Prostate gland (tissue), 2 donors: ENCODE data around the gene ARHGAP11A. TPM values are rescaled to one million over a fixed set of nuclear protein-coding genes. Genes with fewer than 3 reads are reported as not detected.

Source experiments
- DNase-seq: peaks from one replicate; pipeline ENCODE4 v3.0.0-alpha.2; 2019; ENCODE audit warnings: low spot score
- H3K27ac ChIP-seq, 2 donors: fragments of 200-600 bp; sonication (generic); 2 replicates each; pipeline ENCODE4 v1.5.1; 2017 to 2019
- H3K27me3 ChIP-seq: fragments of 200-600 bp; sonication (generic); replicated peaks from 2 replicates; pipeline ENCODE4 v1.5.1; 2019; ENCODE audit not compliant: insufficient read depth
- H3K36me3 ChIP-seq, 2 donors: fragments of 200-600 bp; sonication (generic); 1 replicate in 1 of 2; 2 replicates in 1 of 2; pipeline versions ENCODE4 v1.5.1 to v1.8.1; 2017 to 2019
- H3K4me1 ChIP-seq: fragments of 200-600 bp; sonication (generic); replicated peaks from 2 replicates; pipeline ENCODE4 v1.5.1; 2019
- H3K4me3 ChIP-seq, 2 donors: fragments of 200-600 bp; sonication (generic); 2 replicates each; pipeline ENCODE4 v1.5.1; 2017 to 2019
- H3K9me3 ChIP-seq: fragments of 200-600 bp; sonication (generic); 2 replicates; pipeline ENCODE4 v1.5.1; 2017
- POLR2A ChIP-seq: fragments of 450-650 bp; IDR thresholded peaks from one replicate; pipeline ENCODE4 v1.6.1; 2016; ENCODE audit warnings: antibody characterized with exemption, mild to moderate bottlenecking
- POLR2AphosphoS5 ChIP-seq: sonication (generic); formaldehyde crosslinking; IDR thresholded peaks from one replicate; pipeline ENCODE4 v1.6.1; 2017; ENCODE audit warnings: antibody characterized with exemption
- WGBS: methylation state at CpG from one replicate; pipeline ENCODE4 v1.1.5; 2018; 5-methylcytosine and 5-hydroxymethylcytosine counted together
- intact Hi-C: fragments of 100-400 bp; cut with DNase I; formaldehyde crosslinking; loops from one replicate; pipeline ENCODE4 v1.14.2; 2022
- total RNA-seq, 2 donors: library from RNA; depleted of rRNA; stranded (reverse); fragments of >200 nt; gene quantifications; one replicate each; pipeline ENCODE4 v1.1.0, GENCODE V29; 2016
- TF ChIP-seq, protein P1 (sequence below), 4 experiments: fragments of 200-600 bp in 2 of 4; fragments of 450-650 bp in 2 of 4; sonication (generic) in 2 of 4; IDR thresholded peaks; 1 replicate in 3 of 4; 2 replicates in 1 of 4; pipeline ENCODE4 v1.5.1; 2016 to 2019; ENCODE audit warnings: antibody characterized with exemption in 4 of 4, mild to moderate bottlenecking in 2 of 4, moderate library complexity in 2 of 4

ARHGAP11A gene
- total RNA-seq, 2 donors from 2014 or later: 2.6 to 7.0 TPM

DNA sequence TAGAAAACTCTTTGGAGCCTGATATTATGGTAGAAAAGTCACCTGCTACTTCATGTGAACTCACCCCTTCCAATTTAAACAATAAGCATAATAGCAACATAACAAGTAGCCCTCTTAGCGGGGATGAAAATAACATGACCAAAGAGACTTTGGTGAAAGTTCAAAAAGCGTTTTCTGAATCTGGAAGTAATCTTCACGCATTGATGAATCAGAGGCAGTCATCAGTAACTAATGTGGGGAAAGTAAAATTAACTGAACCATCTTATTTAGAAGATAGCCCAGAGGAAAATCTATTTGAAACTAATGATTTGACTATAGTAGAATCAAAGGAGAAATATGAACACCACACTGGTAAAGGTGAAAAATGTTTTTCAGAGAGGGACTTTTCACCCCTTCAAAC, 21.1 kb downstream of the ARHGAP11A start:
- Histone ChIP-seq H3K36me3 (no peaks in the 10 kb centered on the region), H3K27ac (no peak overlapping the region), H3K27me3 (no peaks in the 10 kb centered on the region), H3K4me3 (no peak overlapping the region), H3K4me1 (no peaks in the 10 kb centered on the region), H3K9me3 (no peaks in the 10 kb centered on the region)
- DNase-seq: no peak
- 94% methylated on average over 3 of the region's 3 CpGs for WGBS
- TF ChIP-seq POLR2AphosphoS5: no peak
- TF ChIP-seq, protein P1, sequence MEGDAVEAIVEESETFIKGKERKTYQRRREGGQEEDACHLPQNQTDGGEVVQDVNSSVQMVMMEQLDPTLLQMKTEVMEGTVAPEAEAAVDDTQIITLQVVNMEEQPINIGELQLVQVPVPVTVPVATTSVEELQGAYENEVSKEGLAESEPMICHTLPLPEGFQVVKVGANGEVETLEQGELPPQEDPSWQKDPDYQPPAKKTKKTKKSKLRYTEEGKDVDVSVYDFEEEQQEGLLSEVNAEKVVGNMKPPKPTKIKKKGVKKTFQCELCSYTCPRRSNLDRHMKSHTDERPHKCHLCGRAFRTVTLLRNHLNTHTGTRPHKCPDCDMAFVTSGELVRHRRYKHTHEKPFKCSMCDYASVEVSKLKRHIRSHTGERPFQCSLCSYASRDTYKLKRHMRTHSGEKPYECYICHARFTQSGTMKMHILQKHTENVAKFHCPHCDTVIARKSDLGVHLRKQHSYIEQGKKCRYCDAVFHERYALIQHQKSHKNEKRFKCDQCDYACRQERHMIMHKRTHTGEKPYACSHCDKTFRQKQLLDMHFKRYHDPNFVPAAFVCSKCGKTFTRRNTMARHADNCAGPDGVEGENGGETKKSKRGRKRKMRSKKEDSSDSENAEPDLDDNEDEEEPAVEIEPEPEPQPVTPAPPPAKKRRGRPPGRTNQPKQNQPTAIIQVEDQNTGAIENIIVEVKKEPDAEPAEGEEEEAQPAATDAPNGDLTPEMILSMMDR (IDR thresholded peaks at IDR 0.05): no peak
- no peak for TF ChIP-seq POLR2A
- intact Hi-C loops: no loop called here

GRCh38 chr15:32636908-32637567, 21.7 kb downstream of the ARHGAP11A start:
- no peak overlapping the region for H3K27ac ChIP-seq
- TF ChIP-seq, protein P1 (IDR thresholded peaks at IDR 0.05): no peak
- TF ChIP-seq POLR2A (no peak), POLR2AphosphoS5 (no peak)
- intact Hi-C loops: no loop called here
- WGBS: 94% methylated on average over 8 of the region's 8 CpGs
- H3K9me3 ChIP-seq: no peaks in the 10 kb centered on the region
- H3K4me1 ChIP-seq: no peaks in the 10 kb centered on the region
- DNase-seq: no peak
- H3K4me3 ChIP-seq: no peak overlapping the region
- H3K27me3 ChIP-seq: peaks cover 4% of the 10 kb centered on the region
- H3K36me3 ChIP-seq: no peaks in the 10 kb centered on the region

GRCh38 chr15:32637704-32638103, 22.4 kb downstream of the ARHGAP11A start:
- no peak overlapping the region for H3K27ac ChIP-seq
- no peaks in the 10 kb centered on the region for H3K36me3 ChIP-seq
- TF ChIP-seq POLR2AphosphoS5 (no peak), POLR2A (no peak)
- TF ChIP-seq, protein P1 (IDR thresholded peaks at IDR 0.05): no peak
- H3K9me3 ChIP-seq: no peaks in the 10 kb centered on the region
- intact Hi-C loops: no loop called here
- H3K4me3 ChIP-seq: no peak overlapping the region
- H3K4me1 ChIP-seq: no peaks in the 10 kb centered on the region
- DNase-seq: no peak
- WGBS: 100% methylated on average over 1 of the region's 1 CpG
- peaks cover 4% of the 10 kb centered on the region for H3K27me3 ChIP-seq

- 13% methylated on average over 22 of the region's 22 CpGs for WGBS
- DNase-seq: no peak
Observed at GRCh38 chr15:32641517-32642059, 26.3 kb downstream of the ARHGAP11A start, which contains the start of gene SCG5. Gene SCG5 (plus strand): TSS chr15:32641710. CDS start chr15:32643593, 1,883 bp downstream.

More at GRCh38 chr15:32641517-32642059, 26.3 kb downstream of the ARHGAP11A start, which contains the start of gene SCG5:
- Histone ChIP-seq H3K27me3 (peaks cover 4% of the 10 kb centered on the region), H3K27ac (no peak within 1 kb of the TSS), H3K36me3 (no peaks in the 10 kb centered on the region), H3K9me3 (no peaks in the 10 kb centered on the region), H3K4me3 (no peak within 1 kb of the TSS), H3K4me1 (no peaks in the 10 kb centered on the region)
- intact Hi-C loops: no loop called here
- TF ChIP-seq, protein P1 (IDR thresholded peaks at IDR 0.05): no peak
- TF ChIP-seq POLR2A (no peak), POLR2AphosphoS5 (no peak)
